Mammary epithelial cell (primary cell): ENCODE data around the gene SLC22A2.

Source experiments
- CTCF ChIP-seq, 2 donors: IDR thresholded peaks in 1 of 2; conservative IDR thresholded peaks in 1 of 2; 2 replicates each; pipeline ENCODE4 v1.5.1; 2011 to 2012; ENCODE audit warnings: inconsistent platforms in 2 of 2, low read length in 2 of 2, mild to moderate bottlenecking in 2 of 2, control low read depth in 1 of 2, low read depth in 1 of 2; ENCODE audit not compliant: insufficient read depth in 1 of 2; ENCODE audit errors: extremely low read depth in 1 of 2
- EZH2 ChIP-seq: IDR thresholded peaks from 2 replicates; pipeline ENCODE4 v1.6.1; 2012; ENCODE audit warnings: low read length, inconsistent platforms, borderline replicate concordance

- TF ChIP-seq CTCF (conservative IDR thresholded peaks at IDR 0.05 in 1 of 2, IDR thresholded peaks at IDR 0.05 in 1 of 2; ENCODE audit: extremely low read depth in 1 of 2, insufficient read depth in 1 of 2, low read depth in 1 of 2, low read length in 2 of 2) (no peak), EZH2 (no peak)
These were observed 36.1 kb downstream of the SLC22A2 start for GRCh38 chr6:160222491-160222890.
